ENCODE results near the gene C11orf58.

DNA sequence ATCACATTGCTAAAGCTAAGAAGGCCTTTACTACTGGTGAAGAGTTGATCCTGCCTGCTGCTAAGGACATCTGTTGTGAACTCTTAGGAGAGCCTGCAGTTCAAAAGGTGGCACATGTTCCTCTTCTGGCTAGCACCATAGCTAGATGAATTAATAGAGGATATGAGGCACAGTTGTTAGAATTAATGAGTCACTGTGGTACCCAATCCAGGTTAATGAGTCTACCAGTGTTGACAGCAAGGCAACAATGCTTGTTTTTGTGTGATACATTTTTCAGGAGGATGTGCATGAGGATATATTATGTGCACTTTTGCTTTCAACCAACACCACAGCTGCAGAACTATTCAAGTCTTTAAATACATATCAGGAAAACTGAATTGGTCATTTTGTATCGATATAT lies 12.0 kb downstream of the C11orf58 start:
- TF ChIP-seq, protein P1, sequence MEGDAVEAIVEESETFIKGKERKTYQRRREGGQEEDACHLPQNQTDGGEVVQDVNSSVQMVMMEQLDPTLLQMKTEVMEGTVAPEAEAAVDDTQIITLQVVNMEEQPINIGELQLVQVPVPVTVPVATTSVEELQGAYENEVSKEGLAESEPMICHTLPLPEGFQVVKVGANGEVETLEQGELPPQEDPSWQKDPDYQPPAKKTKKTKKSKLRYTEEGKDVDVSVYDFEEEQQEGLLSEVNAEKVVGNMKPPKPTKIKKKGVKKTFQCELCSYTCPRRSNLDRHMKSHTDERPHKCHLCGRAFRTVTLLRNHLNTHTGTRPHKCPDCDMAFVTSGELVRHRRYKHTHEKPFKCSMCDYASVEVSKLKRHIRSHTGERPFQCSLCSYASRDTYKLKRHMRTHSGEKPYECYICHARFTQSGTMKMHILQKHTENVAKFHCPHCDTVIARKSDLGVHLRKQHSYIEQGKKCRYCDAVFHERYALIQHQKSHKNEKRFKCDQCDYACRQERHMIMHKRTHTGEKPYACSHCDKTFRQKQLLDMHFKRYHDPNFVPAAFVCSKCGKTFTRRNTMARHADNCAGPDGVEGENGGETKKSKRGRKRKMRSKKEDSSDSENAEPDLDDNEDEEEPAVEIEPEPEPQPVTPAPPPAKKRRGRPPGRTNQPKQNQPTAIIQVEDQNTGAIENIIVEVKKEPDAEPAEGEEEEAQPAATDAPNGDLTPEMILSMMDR (IDR thresholded peaks at IDR 0.05; ENCODE audit: insufficient read depth, low read length) = no peak
- TF ChIP-seq POLR2AphosphoS5 (IDR thresholded peaks at IDR 0.05; ENCODE audit: low read depth) (no peak), GABPA (IDR thresholded peaks at IDR 0.05; ENCODE audit: low read depth) (no peak), SPI1 (IDR thresholded peaks at IDR 0.05; ENCODE audit: borderline replicate concordance, low read depth) (no peak)
- TF ChIP-seq, protein P2, sequence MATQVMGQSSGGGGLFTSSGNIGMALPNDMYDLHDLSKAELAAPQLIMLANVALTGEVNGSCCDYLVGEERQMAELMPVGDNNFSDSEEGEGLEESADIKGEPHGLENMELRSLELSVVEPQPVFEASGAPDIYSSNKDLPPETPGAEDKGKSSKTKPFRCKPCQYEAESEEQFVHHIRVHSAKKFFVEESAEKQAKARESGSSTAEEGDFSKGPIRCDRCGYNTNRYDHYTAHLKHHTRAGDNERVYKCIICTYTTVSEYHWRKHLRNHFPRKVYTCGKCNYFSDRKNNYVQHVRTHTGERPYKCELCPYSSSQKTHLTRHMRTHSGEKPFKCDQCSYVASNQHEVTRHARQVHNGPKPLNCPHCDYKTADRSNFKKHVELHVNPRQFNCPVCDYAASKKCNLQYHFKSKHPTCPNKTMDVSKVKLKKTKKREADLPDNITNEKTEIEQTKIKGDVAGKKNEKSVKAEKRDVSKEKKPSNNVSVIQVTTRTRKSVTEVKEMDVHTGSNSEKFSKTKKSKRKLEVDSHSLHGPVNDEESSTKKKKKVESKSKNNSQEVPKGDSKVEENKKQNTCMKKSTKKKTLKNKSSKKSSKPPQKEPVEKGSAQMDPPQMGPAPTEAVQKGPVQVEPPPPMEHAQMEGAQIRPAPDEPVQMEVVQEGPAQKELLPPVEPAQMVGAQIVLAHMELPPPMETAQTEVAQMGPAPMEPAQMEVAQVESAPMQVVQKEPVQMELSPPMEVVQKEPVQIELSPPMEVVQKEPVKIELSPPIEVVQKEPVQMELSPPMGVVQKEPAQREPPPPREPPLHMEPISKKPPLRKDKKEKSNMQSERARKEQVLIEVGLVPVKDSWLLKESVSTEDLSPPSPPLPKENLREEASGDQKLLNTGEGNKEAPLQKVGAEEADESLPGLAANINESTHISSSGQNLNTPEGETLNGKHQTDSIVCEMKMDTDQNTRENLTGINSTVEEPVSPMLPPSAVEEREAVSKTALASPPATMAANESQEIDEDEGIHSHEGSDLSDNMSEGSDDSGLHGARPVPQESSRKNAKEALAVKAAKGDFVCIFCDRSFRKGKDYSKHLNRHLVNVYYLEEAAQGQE (IDR thresholded peaks at IDR 0.05; ENCODE audit: insufficient replicate concordance, low read depth) = no peak
